GM12878 (cell line): Measurements from ENCODE around the gene ATP10A.

Source experiments
- CTCF ChIP-seq, 3 experiments: IDR thresholded peaks in 2 of 3; conservative IDR thresholded peaks in 1 of 3; 2 replicates each; pipeline ENCODE4 v1.5.1; 2011; ENCODE audit warnings: low read depth in 3 of 3, low read length in 3 of 3, mild to moderate bottlenecking in 3 of 3, control low read depth in 2 of 3, moderate library complexity in 2 of 3, inconsistent platforms in 1 of 3, mixed read lengths in 1 of 3; ENCODE audit not compliant: control insufficient read depth in 2 of 3, insufficient read depth in 1 of 3; ENCODE audit errors: extremely low read depth in 1 of 3
- EGR1 ChIP-seq, 2 experiments: IDR thresholded peaks; 1 replicate in 1 of 2; 2 replicates in 1 of 2; pipeline ENCODE4 v1.6.1; 2011 to 2012; ENCODE audit warnings: low read depth in 2 of 2, low read length in 2 of 2, borderline replicate concordance in 1 of 2, mild to moderate bottlenecking in 1 of 2, moderate library complexity in 1 of 2
- GATAD2B ChIP-seq: fragments of 450-650 bp; conservative IDR thresholded peaks from 2 replicates; pipeline ENCODE4 v1.6.1; 2017; ENCODE audit warnings: low read depth, mild to moderate bottlenecking, moderate library complexity
- HCFC1 ChIP-seq: fragments of 150-350 bp; IDR thresholded peaks from 2 replicates; pipeline ENCODE4 v1.6.1; 2014; ENCODE audit warnings: low read length
- HDAC6 ChIP-seq: fragments of 200-600 bp; sonication (generic); IDR thresholded peaks from one replicate; pipeline ENCODE4 v1.8.0; 2017; ENCODE audit warnings: antibody characterized with exemption; ENCODE audit not compliant: unreplicated experiment
- MAX ChIP-seq: IDR thresholded peaks from 2 replicates; pipeline ENCODE4 v1.6.1; 2012; ENCODE audit warnings: low read depth, low read length, improper control_type of control experiment
- NFXL1 ChIP-seq: fragments of 450-650 bp; IDR thresholded peaks from 2 replicates; pipeline ENCODE4 v1.6.1; 2017; ENCODE audit warnings: antibody characterized with exemption, mild to moderate bottlenecking, borderline replicate concordance
- POLR2A ChIP-seq: IDR thresholded peaks from 2 replicates; pipeline ENCODE4 v1.6.1; 2011; ENCODE audit warnings: low read depth, mild to moderate bottlenecking, low read length
- RAD51 ChIP-seq: fragments of 450-650 bp; IDR thresholded peaks from 2 replicates; pipeline ENCODE4 v1.6.1; 2016; ENCODE audit warnings: moderate library complexity, mild to moderate bottlenecking, inconsistent platforms
- REST ChIP-seq: IDR thresholded peaks from 2 replicates; pipeline ENCODE4 v1.6.1; 2012; ENCODE audit warnings: mild to moderate bottlenecking, low read depth, low read length
- RFX5 ChIP-seq: IDR thresholded peaks from 2 replicates; pipeline ENCODE4 v1.6.1; 2011; ENCODE audit warnings: low read depth, low read length, improper control_type of control experiment
- ZNF24 ChIP-seq: fragments of 450-650 bp; IDR thresholded peaks from 2 replicates; pipeline ENCODE4 v1.6.1; 2017; ENCODE audit warnings: antibody characterized with exemption, mild to moderate bottlenecking

GRCh38 chr15:25728816-25729215, 134.3 kb downstream of the ATP10A start:
- TF ChIP-seq EGR1 (IDR thresholded peaks at IDR 0.05; ENCODE audit: borderline replicate concordance in 1 of 2, low read depth in 2 of 2, low read length in 2 of 2) (no peak), HDAC6 (no peak), CTCF (IDR thresholded peaks at IDR 0.05 in 2 of 3, conservative IDR thresholded peaks at IDR 0.05 in 1 of 3; ENCODE audit: control insufficient read depth in 2 of 3, extremely low read depth in 1 of 3, insufficient read depth in 1 of 3, low read depth in 3 of 3, low read length in 3 of 3) (no peak), RFX5 (no peak), REST (no peak), GATAD2B (no peak), RAD51 (no peak), HCFC1 (no peak), NFXL1 (no peak), ZNF24 (no peak), MAX (no peak), POLR2A (no peak)
